ENCODE data around the gene SEZ6L. TPM values are rescaled to one million over a fixed set of nuclear protein-coding genes. Genes with fewer than 3 reads are reported as not detected.

Gene SEZ6L
- total RNA-seq, 4 donors from 2014 or later = 0.23 to 0.83 (median 0.49) TPM

GRCh38 chr22:26170795-26171580 lies 1.7 kb downstream of the SEZ6L start:
- Histone ChIP-seq H3K9me3 (no peaks in the 10 kb centered on the region), H3K27me3 (peaks cover 0 to 91% (median 26%) of the 10 kb centered on the region in 4 donors), H3K36me3 (no peaks in the 10 kb centered on the region), H3K4me3 (no peak overlapping the region), H3K4me1 (peaks cover 6 to 26% (median 17%) of the 10 kb centered on the region in 4 donors), H3K27ac (replicated peaks in 1 of 4) (no peak overlapping the region)
- TF ChIP-seq CTCF (IDR thresholded peaks at IDR 0.05) (no peak), EP300 (IDR thresholded peaks at IDR 0.05) (no peak), POLR2AphosphoS5 (IDR thresholded peaks at IDR 0.05) (no peak), POLR2A (IDR thresholded peaks at IDR 0.05; ENCODE audit: low read depth) (no peak)
- intact Hi-C loops (cut with DNase I) = no loop called here
- no peak for DNase-seq (ENCODE audit: extremely low spot score)
- WGBS = 8% methylated on average over 14 of the region's 14 CpGs

GRCh38 chr22:26172389-26172990 lies 3.2 kb downstream of the SEZ6L start:
- H3K4me1 ChIP-seq = peaks cover 6 to 26% (median 17%) of the 10 kb centered on the region in 4 donors
- no peak overlapping the region for H3K27ac ChIP-seq (replicated peaks in 1 of 4)
- H3K9me3 ChIP-seq = no peaks in the 10 kb centered on the region
- H3K27me3 ChIP-seq = peaks cover 0 to 78% (median 25%) of the 10 kb centered on the region in 4 donors
- no peak for DNase-seq (ENCODE audit: extremely low spot score)
- intact Hi-C loops (cut with DNase I) = no loop called here
- 38% methylated on average over 5 of the region's 5 CpGs for WGBS
- no peaks in the 10 kb centered on the region for H3K36me3 ChIP-seq
- no peak overlapping the region for H3K4me3 ChIP-seq
- TF ChIP-seq CTCF (IDR thresholded peaks at IDR 0.05) (peak in 2 of 3 experiments; percentile 29 to 46), POLR2AphosphoS5 (IDR thresholded peaks at IDR 0.05) (no peak)

- H3K4me1 ChIP-seq = peaks cover 6 to 14% (median 10%) of the 10 kb centered on the region in 4 donors
- peaks cover 0 to 77% (median 24%) of the 10 kb centered on the region in 4 donors for H3K27me3 ChIP-seq
- H3K36me3 ChIP-seq = no peaks in the 10 kb centered on the region
- no peaks in the 10 kb centered on the region for H3K9me3 ChIP-seq
- DNase-seq (ENCODE audit: extremely low spot score) = no peak
- 17% methylated on average over 12 of the region's 12 CpGs for WGBS
- no peak overlapping the region for H3K4me3 ChIP-seq
- intact Hi-C loops (cut with DNase I) = no loop called here
- H3K27ac ChIP-seq (replicated peaks in 1 of 4) = no peak overlapping the region
- TF ChIP-seq EP300 (IDR thresholded peaks at IDR 0.05) (no peak), POLR2A (IDR thresholded peaks at IDR 0.05; ENCODE audit: low read depth) (no peak), CTCF (IDR thresholded peaks at IDR 0.05) (no peak), POLR2AphosphoS5 (IDR thresholded peaks at IDR 0.05) (no peak)
Observed at GRCh38 chr22:26174280-26174679, 5.0 kb downstream of the SEZ6L start.

- 11% methylated on average over 3 of the region's 3 CpGs for WGBS
- Histone ChIP-seq H3K4me1 (no peaks in the 10 kb centered on the region), H3K9me3 (no peaks in the 10 kb centered on the region), H3K27ac (replicated peaks in 1 of 4) (no peak overlapping the region), H3K27me3 (peaks cover 0 to 63% (median 2%) of the 10 kb centered on the region in 4 donors), H3K36me3 (no peaks in the 10 kb centered on the region), H3K4me3 (no peak overlapping the region)
- TF ChIP-seq POLR2A (IDR thresholded peaks at IDR 0.05; ENCODE audit: low read depth) (no peak), POLR2AphosphoS5 (IDR thresholded peaks at IDR 0.05) (no peak), EP300 (IDR thresholded peaks at IDR 0.05) (no peak), CTCF (IDR thresholded peaks at IDR 0.05) (no peak)
- intact Hi-C loops (cut with DNase I) = no loop called here
- no peak for DNase-seq (ENCODE audit: extremely low spot score)
Observed at GRCh38 chr22:26182723-26183122, 13.5 kb downstream of the SEZ6L start.
